Neural progenitor cell (in vitro differentiated cells): ENCODE measurements around the gene DEXI. TPM values are rescaled to one million over a fixed set of nuclear protein-coding genes. Genes with fewer than 3 reads are reported as not detected.

ENCODE experiments used
- DNase-seq: peaks from one replicate; pipeline ENCODE4 v3.0.0-alpha.2; 2016; ENCODE audit warnings: low spot score
- H2AFZ ChIP-seq: fragments of 200-600 bp; sonication (generic); replicated peaks from 2 replicates; pipeline ENCODE4 v1.6.1; 2016; ENCODE audit warnings: antibody characterized with exemption
- H3F3A ChIP-seq: fragments of 200-600 bp; sonication (generic); 2 replicates; pipeline ENCODE4 v1.6.1; 2016; ENCODE audit warnings: antibody characterized with exemption, low read depth
- H3K27ac ChIP-seq: fragments of 200-600 bp; sonication (generic); 2 replicates; pipeline ENCODE4 v1.5.1; 2016; ENCODE audit warnings: mild to moderate bottlenecking
- H3K27me3 ChIP-seq: fragments of 200-600 bp; sonication (generic); 2 replicates; pipeline ENCODE4 v1.6.1; 2016; ENCODE audit warnings: mild to moderate bottlenecking, moderate library complexity
- H3K36me3 ChIP-seq: fragments of 200-600 bp; sonication (generic); 2 replicates; pipeline ENCODE4 v1.5.1; 2016
- H3K4me1 ChIP-seq: fragments of 200-600 bp; sonication (generic); 2 replicates; pipeline ENCODE4 v1.6.1; 2016; ENCODE audit warnings: mixed run types
- H3K4me2 ChIP-seq: fragments of 200-600 bp; sonication (generic); 2 replicates; pipeline ENCODE4 v1.6.1; 2016
- H3K4me3 ChIP-seq: fragments of 200-600 bp; sonication (generic); 2 replicates; pipeline ENCODE4 v1.5.1; 2016
- H3K79me2 ChIP-seq: fragments of 200-600 bp; sonication (generic); 2 replicates; pipeline ENCODE4 v1.6.1; 2016; ENCODE audit warnings: low read depth
- H3K9ac ChIP-seq: fragments of 200-600 bp; sonication (generic); 2 replicates; pipeline ENCODE4 v1.6.1; 2016
- H3K9me3 ChIP-seq: fragments of 200-600 bp; sonication (generic); 2 replicates; pipeline ENCODE4 v1.5.1; 2016; ENCODE audit warnings: low read depth
- H4K20me1 ChIP-seq: fragments of 200-600 bp; sonication (generic); 2 replicates; pipeline ENCODE4 v1.6.1; 2016; ENCODE audit warnings: low read depth
- H3K27ac Mint-ChIP-seq: 3 replicates; pipeline ENCODE4 v1.8.0; 2021; ENCODE audit warnings: mixed read lengths
- H3K27me3 Mint-ChIP-seq: 2 replicates; pipeline ENCODE4 v1.8.0; 2022; ENCODE audit warnings: low read depth, mild to moderate bottlenecking, inconsistent platforms, moderate library complexity, mixed read lengths; ENCODE audit not compliant: insufficient read depth
- H3K36me3 Mint-ChIP-seq: 3 replicates; pipeline ENCODE4 v1.8.0; 2021; ENCODE audit warnings: mixed read lengths
- H3K4me1 Mint-ChIP-seq: 3 replicates; pipeline ENCODE4 v1.8.0; 2021; ENCODE audit warnings: mixed read lengths
- H3K4me3 Mint-ChIP-seq: 3 replicates; pipeline ENCODE4 v1.8.0; 2021; ENCODE audit warnings: mild to moderate bottlenecking, moderate library complexity, mixed read lengths
- H3K9me3 Mint-ChIP-seq: 3 replicates; pipeline ENCODE4 v1.8.0; 2020; ENCODE audit warnings: mixed read lengths
- EZH2 ChIP-seq: fragments of 200-600 bp; sonication (generic); IDR thresholded peaks from 2 replicates; pipeline ENCODE4 v1.6.1; 2017; ENCODE audit warnings: antibody characterized with exemption, mild to moderate bottlenecking, moderate library complexity
- EZH2phosphoT487 ChIP-seq: fragments of 200-600 bp; sonication (generic); IDR thresholded peaks from 2 replicates; pipeline ENCODE4 v1.6.1; 2017; ENCODE audit warnings: antibody characterized with exemption
- total RNA-seq: library from RNA; depleted of rRNA; stranded (reverse); fragments of >200 nt; gene quantifications from 2 replicates; pipeline ENCODE4 v1.2.3, GENCODE V29; 2015; ENCODE audit warnings: low replicate concordance
- TF ChIP-seq, protein P1 (sequence below): fragments of 200-600 bp; sonication (generic); IDR thresholded peaks from 2 replicates; pipeline ENCODE4 v1.5.1; 2017; ENCODE audit warnings: antibody characterized with exemption, mild to moderate bottlenecking

Gene DEXI
- 16.4 and 45.9 TPM in 2 replicates for total RNA-seq

- peaks cover 53% of the 10 kb centered on the region for H3K4me1 Mint-ChIP-seq
Observed at GRCh38 chr16:10942352-10943063, at the start of gene DEXI. Gene DEXI, minus strand, starts transcription at chr16:10942468. Its CDS starts 463 bp downstream, at chr16:10942005.

GRCh38 chr16:10990378-10990777 lies 48.1 kb upstream of the DEXI start:
- no peaks in the 10 kb centered on the region for H3K36me3 ChIP-seq
- H3K79me2 ChIP-seq, result no peaks in the 10 kb centered on the region
- no peak overlapping the region for H2AFZ ChIP-seq
- no peak overlapping the region for H3K9ac ChIP-seq
- TF ChIP-seq EZH2phosphoT487 (no peak), EZH2 (no peak)
- TF ChIP-seq, protein P1, sequence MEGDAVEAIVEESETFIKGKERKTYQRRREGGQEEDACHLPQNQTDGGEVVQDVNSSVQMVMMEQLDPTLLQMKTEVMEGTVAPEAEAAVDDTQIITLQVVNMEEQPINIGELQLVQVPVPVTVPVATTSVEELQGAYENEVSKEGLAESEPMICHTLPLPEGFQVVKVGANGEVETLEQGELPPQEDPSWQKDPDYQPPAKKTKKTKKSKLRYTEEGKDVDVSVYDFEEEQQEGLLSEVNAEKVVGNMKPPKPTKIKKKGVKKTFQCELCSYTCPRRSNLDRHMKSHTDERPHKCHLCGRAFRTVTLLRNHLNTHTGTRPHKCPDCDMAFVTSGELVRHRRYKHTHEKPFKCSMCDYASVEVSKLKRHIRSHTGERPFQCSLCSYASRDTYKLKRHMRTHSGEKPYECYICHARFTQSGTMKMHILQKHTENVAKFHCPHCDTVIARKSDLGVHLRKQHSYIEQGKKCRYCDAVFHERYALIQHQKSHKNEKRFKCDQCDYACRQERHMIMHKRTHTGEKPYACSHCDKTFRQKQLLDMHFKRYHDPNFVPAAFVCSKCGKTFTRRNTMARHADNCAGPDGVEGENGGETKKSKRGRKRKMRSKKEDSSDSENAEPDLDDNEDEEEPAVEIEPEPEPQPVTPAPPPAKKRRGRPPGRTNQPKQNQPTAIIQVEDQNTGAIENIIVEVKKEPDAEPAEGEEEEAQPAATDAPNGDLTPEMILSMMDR, result no peak
- no peak overlapping the region for H3K27ac ChIP-seq
- H3K27me3 ChIP-seq, result no peaks in the 10 kb centered on the region
- DNase-seq, result no peak
- H3K9me3 ChIP-seq, result no peaks in the 10 kb centered on the region
- Mint-ChIP-seq H3K9me3 (no peaks in the 10 kb centered on the region), H3K27me3 (peaks cover 4% of the 10 kb centered on the region), H3K27ac (no peak overlapping the region), H3K4me3 (no peak overlapping the region), H3K36me3 (peaks cover 13% of the 10 kb centered on the region), H3K4me1 (peaks cover 27% of the 10 kb centered on the region)
- no peaks in the 10 kb centered on the region for H3F3A ChIP-seq
- H4K20me1 ChIP-seq, result peaks cover 3% of the 10 kb centered on the region
- no peak overlapping the region for H3K4me2 ChIP-seq
- no peaks in the 10 kb centered on the region for H3K4me1 ChIP-seq
- no peak overlapping the region for H3K4me3 ChIP-seq

More at GRCh38 chr16:10942352-10943063, at the start of gene DEXI:
- Histone ChIP-seq H3K36me3 (no peaks in the 10 kb centered on the region), H3K27me3 (peaks cover 16% of the 10 kb centered on the region), H3K9ac (peak within 1 kb of the TSS; percentile 57), H3K27ac (no peak within 1 kb of the TSS), H3K4me2 (peak within 1 kb of the TSS; percentile 84), H3K9me3 (no peaks in the 10 kb centered on the region), H4K20me1 (peaks cover 48% of the 10 kb centered on the region), H3K4me1 (peaks cover 30% of the 10 kb centered on the region), H3K4me3 (peak within 1 kb of the TSS; percentile 76), H2AFZ (peak within 1 kb of the TSS; percentile 88), H3F3A (peaks cover 13% of the 10 kb centered on the region), H3K79me2 (peaks cover 36% of the 10 kb centered on the region)
- no peaks in the 10 kb centered on the region for H3K9me3 Mint-ChIP-seq
- DNase-seq, result peak; percentile 95
- no peaks in the 10 kb centered on the region for H3K36me3 Mint-ChIP-seq
- H3K27me3 Mint-ChIP-seq, result no peaks in the 10 kb centered on the region
- H3K4me3 Mint-ChIP-seq, result peak within 1 kb of the TSS; percentile 95
- TF ChIP-seq, protein P1, result peak; percentile 14
- no peak for TF ChIP-seq EZH2
- peak within 1 kb of the TSS; percentile 18 for H3K27ac Mint-ChIP-seq

GRCh38 chr16:10989559-10989958 lies 47.3 kb upstream of the DEXI start:
- Mint-ChIP-seq H3K4me3 (no peak overlapping the region), H3K27ac (no peak overlapping the region), H3K36me3 (peaks cover 11% of the 10 kb centered on the region), H3K4me1 (peaks cover 31% of the 10 kb centered on the region), H3K9me3 (no peaks in the 10 kb centered on the region), H3K27me3 (peaks cover 4% of the 10 kb centered on the region)
- Histone ChIP-seq H3K36me3 (no peaks in the 10 kb centered on the region), H3K27ac (no peak overlapping the region), H3F3A (no peaks in the 10 kb centered on the region), H4K20me1 (peaks cover 3% of the 10 kb centered on the region), H3K9ac (no peak overlapping the region), H3K9me3 (no peaks in the 10 kb centered on the region), H3K27me3 (no peaks in the 10 kb centered on the region), H3K4me1 (no peaks in the 10 kb centered on the region), H2AFZ (no peak overlapping the region), H3K79me2 (no peaks in the 10 kb centered on the region), H3K4me3 (no peak overlapping the region), H3K4me2 (no peak overlapping the region)
- no peak for DNase-seq
- no peak for TF ChIP-seq EZH2phosphoT487
- TF ChIP-seq, protein P1, result no peak
- no peak for TF ChIP-seq EZH2
